NCI-H1436 treated with DMSO at 0.1 percent for 48 hours (cell line): Measurements from ENCODE around the gene GAB4.

Experiments
- DNase-seq: peaks from one replicate; lab custom pipeline; 2025; lab: John Stamatoyannopoulos, UW

GAB4 gene

GRCh38 chr22:16987822-16988221, 20.2 kb downstream of the GAB4 start:
- no peak for DNase-seq

- DNase-seq = no peak
These were observed 32.7 kb downstream of the GAB4 start for GRCh38 chr22:16975155-16975885.

- no peak for DNase-seq
These were observed 33.5 kb downstream of the GAB4 start for GRCh38 chr22:16974298-16975084.

- no peak for DNase-seq
These were observed 34.3 kb downstream of the GAB4 start for GRCh38 chr22:16973591-16974297.

- DNase-seq = no peak
These were observed 35.7 kb downstream of the GAB4 start for GRCh38 chr22:16972311-16972710.

GRCh38 chr22:16970446-16970845, 37.6 kb downstream of the GAB4 start:
- DNase-seq = no peak

GRCh38 chr22:16969508-16970327, 38.3 kb downstream of the GAB4 start:
- no peak for DNase-seq

GRCh38 chr22:16968218-16968595, 39.8 kb downstream of the GAB4 start:
- no peak for DNase-seq

- DNase-seq = no peak
These were observed 40.4 kb downstream of the GAB4 start for GRCh38 chr22:16967453-16968217.

GRCh38 chr22:16966251-16966650, 41.8 kb downstream of the GAB4 start:
- DNase-seq = no peak

GRCh38 chr22:16965560-16965959, 42.5 kb downstream of the GAB4 start:
- DNase-seq = no peak

GRCh38 chr22:16965083-16965482, 42.9 kb downstream of the GAB4 start:
- DNase-seq = no peak

- DNase-seq = no peak
These were observed 43.7 kb downstream of the GAB4 start for GRCh38 chr22:16964366-16964765.

GRCh38 chr22:16963189-16963945, 44.7 kb downstream of the GAB4 start:
- no peak for DNase-seq

GRCh38 chr22:16962501-16962900, 45.5 kb downstream of the GAB4 start:
- DNase-seq = no peak

GRCh38 chr22:16961477-16962186, 46.4 kb downstream of the GAB4 start:
- DNase-seq = no peak

- DNase-seq = no peak
These were observed 47.2 kb downstream of the GAB4 start for GRCh38 chr22:16960884-16961249.

- no peak for DNase-seq
These were observed 47.7 kb downstream of the GAB4 start for GRCh38 chr22:16960220-16960883.

GRCh38 chr22:16959345-16959930, 48.6 kb downstream of the GAB4 start:
- no peak for DNase-seq
